Endometrial microvascular endothelial cells (primary cell): ENCODE data around the gene ZBTB20. TPM values are rescaled to one million over a fixed set of nuclear protein-coding genes. Genes with fewer than 3 reads are reported as not detected.

Source experiments
- in situ Hi-C: cut with HindIII; loops from 2 replicates; pipeline ENCODE4 v1.10.0; 2017; ENCODE audit warnings: low sequenced_read_pairs, low pct_unique_long_range_greater_than_20kb; ENCODE audit errors: inconsistent ontology term
- total RNA-seq: library from RNA; depleted of rRNA; stranded (reverse); fragments of >200 nt; gene quantifications from one replicate; pipeline ENCODE4 v1.2.3, GENCODE V29; 2015; ENCODE audit errors: inconsistent ontology term

The ZBTB20 gene
- total RNA-seq, 1 donor from 2014 or later: 6.2 TPM

GRCh38 chr3:114861666-114862065, 285.4 kb downstream of the ZBTB20 start:
- in situ Hi-C loops: no loop called here

DNA sequence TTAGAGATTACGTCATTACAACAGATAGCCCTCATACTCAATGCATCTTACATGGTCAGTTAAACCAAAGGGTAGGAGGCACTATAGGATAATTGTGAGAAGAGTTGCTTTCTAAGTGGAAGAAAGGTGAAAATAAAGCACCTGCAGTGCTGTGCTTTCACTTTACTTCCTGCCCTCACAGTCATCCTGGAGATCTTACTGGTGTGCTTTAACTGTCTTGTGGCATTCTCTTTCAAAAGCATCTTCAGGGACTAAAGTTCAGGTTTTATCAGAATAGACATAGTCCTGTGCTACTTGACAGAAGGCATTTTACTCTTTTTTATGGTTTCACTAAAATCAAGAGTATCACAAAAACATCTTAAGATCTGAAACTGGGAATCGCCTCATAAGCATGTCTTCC, 286.6 kb downstream of the ZBTB20 start:
- in situ Hi-C loops: no loop called here

- in situ Hi-C loops: no loop called here
These were observed 288.8 kb downstream of the ZBTB20 start for GRCh38 chr3:114858329-114858728.

GRCh38 chr3:114857299-114857701, 289.8 kb downstream of the ZBTB20 start:
- in situ Hi-C loops: no loop called here

DNA sequence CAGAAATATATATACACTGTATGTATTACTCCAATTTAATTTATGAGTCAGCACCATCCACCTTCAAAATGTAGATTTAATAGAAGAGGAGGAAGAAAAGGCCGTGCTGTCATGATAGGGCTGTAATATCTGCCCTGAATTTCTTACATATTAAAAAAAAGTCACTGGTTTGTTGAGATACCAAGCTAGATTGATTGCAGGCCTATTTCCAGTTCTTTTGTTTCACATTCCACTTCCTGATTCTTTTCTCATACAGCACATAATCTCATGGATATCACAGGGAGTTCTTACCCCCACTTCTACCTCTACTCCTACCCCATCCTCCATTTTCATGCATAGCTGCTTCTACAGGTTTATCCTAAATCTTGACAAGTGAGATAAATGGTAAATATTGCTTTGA, 290.3 kb downstream of the ZBTB20 start:
- in situ Hi-C loops: no loop called here

GRCh38 chr3:114855839-114856238, 291.2 kb downstream of the ZBTB20 start:
- in situ Hi-C loops: no loop called here

- in situ Hi-C loops: no loop called here
These were observed 294.1 kb downstream of the ZBTB20 start for GRCh38 chr3:114852966-114853365.

DNA sequence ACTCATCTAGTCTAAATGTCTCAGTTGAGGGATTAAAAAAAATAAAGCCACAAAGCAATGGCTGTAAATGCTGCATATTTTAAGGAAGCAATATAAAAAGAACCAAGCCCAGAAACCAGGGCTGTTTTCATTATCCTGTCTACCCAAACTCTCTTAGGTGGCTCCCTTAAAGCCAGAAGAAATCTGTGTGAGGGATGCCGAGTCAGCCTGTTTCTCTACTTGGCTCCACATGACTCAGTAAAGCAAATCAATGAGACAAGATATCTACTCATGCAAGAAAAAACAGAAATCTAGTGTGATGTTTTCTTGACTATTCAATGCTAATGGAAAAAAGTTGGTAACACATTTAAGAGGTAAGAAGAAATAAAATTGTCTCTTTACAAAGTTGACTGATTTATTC, 296.2 kb downstream of the ZBTB20 start:
- in situ Hi-C loops: no loop called here

DNA sequence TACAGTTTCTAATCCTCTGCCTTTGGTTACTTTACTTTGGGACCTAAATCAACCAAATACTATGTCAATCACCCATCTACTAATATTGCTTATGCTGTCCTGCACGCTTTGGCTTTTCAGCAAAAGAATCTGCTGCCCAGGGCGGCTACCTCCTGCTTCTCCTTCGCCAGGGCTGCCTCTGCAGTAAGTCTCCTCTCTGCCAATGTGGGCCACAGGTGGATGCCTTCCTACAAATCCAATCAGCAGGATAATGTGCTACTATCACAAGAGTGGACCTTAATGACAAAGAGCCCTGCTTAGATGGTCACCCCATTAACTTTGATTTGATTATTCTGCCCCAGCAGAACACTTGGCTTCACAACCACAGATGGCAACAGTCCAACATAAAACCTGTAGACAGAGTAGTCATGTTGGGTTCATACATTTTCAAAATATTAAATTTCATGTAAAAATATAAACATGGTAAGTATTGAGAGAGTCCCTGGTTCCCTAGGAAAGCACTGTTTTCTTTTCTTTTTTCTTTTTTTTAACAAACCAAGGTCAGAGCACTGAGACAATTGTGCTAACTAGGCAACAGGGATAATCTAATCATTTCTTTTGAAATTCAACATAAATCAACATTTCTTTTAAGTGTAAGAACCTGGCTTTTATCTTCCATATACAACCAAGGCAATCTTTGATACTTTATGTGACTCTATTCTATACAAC, 298.3 kb downstream of the ZBTB20 start:
- in situ Hi-C loops: no loop called here

DNA sequence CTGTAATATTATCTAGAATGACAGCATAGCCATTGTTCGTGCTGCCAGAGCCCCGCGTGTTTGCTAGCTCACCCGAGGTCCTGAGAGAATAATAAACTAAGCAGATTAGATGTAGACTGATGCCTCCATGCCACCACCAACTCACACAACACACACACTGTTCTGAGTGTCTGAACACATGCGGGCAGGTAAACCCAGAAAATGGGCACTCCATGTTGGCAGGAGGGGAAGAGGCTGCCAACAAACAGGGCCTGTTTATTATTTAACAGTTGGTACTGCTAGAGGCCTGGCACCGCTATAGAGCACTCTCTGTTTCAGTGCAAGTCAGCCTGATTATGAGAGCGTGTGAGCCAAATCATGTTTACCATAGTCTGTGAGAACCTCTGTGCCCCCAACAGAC, 299.0 kb downstream of the ZBTB20 start:
- in situ Hi-C loops: no loop called here

GRCh38 chr3:114847564-114847963, 299.5 kb downstream of the ZBTB20 start:
- in situ Hi-C loops: no loop called here

DNA sequence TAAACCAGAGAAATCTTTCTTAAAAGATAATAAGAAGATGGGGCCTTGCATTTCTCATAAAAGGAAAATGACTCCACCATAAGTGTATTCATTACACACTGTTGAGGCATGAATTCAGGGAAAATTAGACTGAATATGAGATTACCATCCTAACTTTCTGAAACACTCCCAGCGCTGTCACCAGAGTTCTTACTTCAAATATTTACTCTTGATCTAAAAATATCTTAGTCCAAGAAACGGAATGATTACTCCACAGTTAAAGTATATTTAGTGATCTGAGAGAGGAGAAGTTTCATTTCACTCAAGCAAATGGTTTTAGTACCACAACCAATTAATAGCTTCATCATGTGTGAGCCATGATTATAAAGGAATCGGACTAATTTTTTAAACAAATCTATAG, 300.3 kb downstream of the ZBTB20 start:
- in situ Hi-C loops: no loop called here

DNA sequence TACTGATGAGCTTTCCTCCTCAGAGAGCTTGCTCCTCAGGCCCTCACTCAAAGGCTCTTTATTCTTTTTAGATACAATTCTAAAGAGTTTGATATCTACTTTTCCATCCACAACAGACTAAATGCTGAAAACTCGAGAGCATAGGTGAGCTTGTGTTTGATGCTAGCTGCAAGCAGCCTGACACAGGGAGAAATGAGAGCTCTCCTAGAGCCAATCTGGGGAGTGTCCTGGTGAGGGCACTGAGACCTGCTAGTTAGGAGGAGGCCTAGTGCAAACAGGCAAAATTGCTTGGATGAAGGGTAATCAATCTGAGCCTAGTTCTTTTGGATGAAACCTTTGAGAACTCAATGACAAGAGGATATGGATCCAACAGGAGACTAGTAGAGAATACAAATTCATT, 300.8 kb downstream of the ZBTB20 start:
- in situ Hi-C loops: no loop called here

- in situ Hi-C loops: no loop called here
These were observed 305.6 kb downstream of the ZBTB20 start for GRCh38 chr3:114841515-114841914.

GRCh38 chr3:114839476-114839875, 307.6 kb downstream of the ZBTB20 start:
- in situ Hi-C loops: no loop called here

GRCh38 chr3:114838025-114838424, 309.1 kb downstream of the ZBTB20 start:
- in situ Hi-C loops: no loop called here

DNA sequence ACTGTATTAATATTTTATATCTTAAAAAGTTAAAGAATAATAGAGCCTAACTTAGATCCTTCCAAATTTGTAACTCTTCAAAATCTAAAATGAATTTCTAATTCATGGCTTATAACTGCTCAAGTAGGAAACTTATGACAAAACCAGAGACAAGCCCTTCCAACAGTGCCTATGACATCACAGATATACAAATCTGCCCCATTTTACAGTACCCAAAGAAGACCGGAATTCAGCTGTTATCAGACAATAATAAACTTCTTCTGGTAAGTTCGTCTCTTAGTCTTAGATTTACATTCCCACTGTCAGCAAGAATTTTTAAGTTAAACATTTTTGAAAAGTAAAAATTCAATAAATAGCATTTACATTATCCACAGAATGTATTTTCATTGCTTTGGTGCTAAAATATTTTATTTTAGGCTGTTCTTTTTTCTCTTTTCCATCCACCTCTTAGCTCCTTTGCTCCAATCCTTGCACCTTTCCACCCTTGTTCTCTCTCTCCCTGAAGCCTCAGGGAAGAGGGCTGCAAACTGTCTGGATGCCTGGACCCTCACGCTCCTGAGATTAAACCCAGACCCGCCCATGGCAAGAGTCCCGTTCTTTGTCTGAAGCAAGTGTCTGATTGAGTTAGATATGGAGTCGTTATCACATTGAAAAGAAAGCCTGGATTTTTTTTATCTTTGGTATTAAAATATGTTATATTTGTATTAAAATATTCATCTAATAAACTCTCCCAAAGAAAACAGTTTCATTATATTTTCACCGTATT, 312.7 kb downstream of the ZBTB20 start:
- in situ Hi-C loops: no loop called here

GRCh38 chr3:114831861-114832260, 315.2 kb downstream of the ZBTB20 start:
- in situ Hi-C loops: no loop called here

- in situ Hi-C loops: no loop called here
These were observed 316.4 kb downstream of the ZBTB20 start for GRCh38 chr3:114830652-114831051.

DNA sequence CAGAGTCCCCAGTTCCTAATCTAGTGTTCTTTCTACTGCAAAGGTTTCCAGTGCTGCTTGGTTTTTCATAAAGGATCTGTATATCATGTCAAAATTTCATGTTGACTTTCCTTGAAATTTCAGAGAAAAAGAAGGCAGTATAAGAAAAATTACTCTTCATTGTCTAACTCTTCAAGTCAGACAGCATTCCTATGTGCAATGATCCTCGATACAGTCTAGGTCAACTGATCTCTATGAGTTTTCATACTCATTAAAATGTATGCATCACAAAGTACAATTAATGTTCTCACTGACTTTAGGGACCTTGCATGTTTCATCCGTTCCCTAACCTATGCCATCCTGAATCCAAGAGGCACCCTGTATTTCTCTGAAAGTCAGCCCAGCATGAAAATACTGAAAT, 317.3 kb downstream of the ZBTB20 start:
- in situ Hi-C loops: no loop called here
